Activated naive CD8-positive, alpha-beta T cell treated with anti-CD3 and anti-CD28 coated beads, Interleukin-2, amount 10 ng/mL, durations not matched to agents 7 days and 5 days (primary cell): ENCODE results near the gene FGD5. TPM values are rescaled to one million over a fixed set of nuclear protein-coding genes. Genes with fewer than 3 reads are reported as not detected.

Source experiments
- ATAC-seq: fragments of 150-1000 bp; cut with Tn5 transposase; one replicate; pipeline ENCODE4 v1.10.0; 2021; ENCODE audit warnings: low read depth, moderate library complexity
- POLR2A ChIA-PET: fragments of 350-600 bp; sonication (Branson Sonifier 250); formaldehyde crosslinking; loops from one replicate; lab custom pipeline; 2021; ENCODE audit warnings: antibody characterized with exemption; lab: Charles Lee
- DNase-seq: peaks from one replicate; pipeline ENCODE4 v3.0.0; 2021
- H3K27ac Mint-ChIP-seq: one replicate; pipeline ENCODE4 v1.8.0; 2022; ENCODE audit warnings: mild to moderate bottlenecking, mixed read lengths
- H3K27me3 Mint-ChIP-seq: one replicate; pipeline ENCODE4 v1.8.0; 2022; ENCODE audit warnings: mild to moderate bottlenecking, moderate library complexity, mixed read lengths
- H3K36me3 Mint-ChIP-seq: one replicate; pipeline ENCODE4 v1.8.0; 2021; ENCODE audit warnings: mild to moderate bottlenecking, mixed read lengths
- H3K4me1 Mint-ChIP-seq: one replicate; pipeline ENCODE4 v1.8.0; 2021; ENCODE audit warnings: mixed read lengths
- H3K4me3 Mint-ChIP-seq: one replicate; pipeline ENCODE4 v1.8.0; 2022; ENCODE audit warnings: mild to moderate bottlenecking, moderate library complexity, mixed read lengths
- H3K9me3 Mint-ChIP-seq: one replicate; pipeline ENCODE4 v1.8.0; 2021; ENCODE audit warnings: mixed read lengths
- total RNA-seq, 2 experiments: library from RNA; stranded (reverse); gene quantifications; one replicate each; pipeline ENCODE4 v1.2.3, GENCODE V29; 2021

FGD5 gene
- total RNA-seq, 2 experiments from 2014 or later, result 0.17 TPM; not detected in 1

DNA sequence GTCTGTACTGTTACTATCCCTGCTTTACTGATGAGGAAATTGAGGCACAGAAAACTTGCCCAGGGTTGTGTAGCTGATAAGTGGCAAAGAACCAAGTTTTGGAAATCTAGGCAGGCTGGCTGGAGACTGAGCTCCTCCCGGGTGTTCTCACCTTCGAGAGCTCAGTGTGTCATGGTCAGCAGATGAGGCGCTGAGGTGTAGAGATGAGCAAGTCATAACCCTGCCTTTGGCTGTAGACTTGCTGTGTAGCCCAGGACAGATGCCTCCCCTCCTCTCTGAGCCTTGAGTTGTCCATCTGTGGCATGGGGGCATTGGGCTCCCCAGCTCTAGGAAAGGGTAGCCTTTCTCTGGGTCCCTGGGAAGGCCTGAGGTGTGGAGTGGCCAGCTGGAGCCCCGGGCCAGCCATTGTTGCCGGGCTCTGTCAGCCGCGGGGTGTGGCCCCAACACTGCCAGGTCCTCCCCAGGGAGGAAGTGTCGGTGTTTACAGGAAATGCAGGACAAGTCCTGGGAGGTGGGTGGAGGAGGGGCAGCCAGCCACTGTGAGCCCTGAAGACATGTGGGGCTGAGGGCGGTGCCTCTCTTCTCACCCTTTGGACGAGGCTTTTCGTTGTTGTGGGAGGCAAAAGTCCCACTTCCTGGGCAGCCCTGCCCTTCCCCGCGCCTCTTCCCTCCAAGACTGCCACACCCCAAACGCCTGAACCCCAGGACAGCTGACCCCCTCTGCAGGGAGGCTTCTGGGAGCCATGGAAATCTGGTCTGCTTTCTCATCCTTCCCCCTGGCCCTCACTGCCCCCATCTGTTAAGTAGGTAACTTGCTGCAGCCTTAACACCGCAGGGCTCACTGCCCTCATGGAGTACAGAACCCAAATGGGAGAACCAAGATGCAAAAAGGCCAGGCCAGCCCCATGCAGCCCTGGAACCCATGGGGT, 29.1 kb downstream of the FGD5 start:
- H3K4me1 Mint-ChIP-seq, result peaks cover 14% of the 10 kb centered on the region
- DNase-seq, result peak; percentile 36
- no peaks in the 10 kb centered on the region for H3K9me3 Mint-ChIP-seq

DNA sequence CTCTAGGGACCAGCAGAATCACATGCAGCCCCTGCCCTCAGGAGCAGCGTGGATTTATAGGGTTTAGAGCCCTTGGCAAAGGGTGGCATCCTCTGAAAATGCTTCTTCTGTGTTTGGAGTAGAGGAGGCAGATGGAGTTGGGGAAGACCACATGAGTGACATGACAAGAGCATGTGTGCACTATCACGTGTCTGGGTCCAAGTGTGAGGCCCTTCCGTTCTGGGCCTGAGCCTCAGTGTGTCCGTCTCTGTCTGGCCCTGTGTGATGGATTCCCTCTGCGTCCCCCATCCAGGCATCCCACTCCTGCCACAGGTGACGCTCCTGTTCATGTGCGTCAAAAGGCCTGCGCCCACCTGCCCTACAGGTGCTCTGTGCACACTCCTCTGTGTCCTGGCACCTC, 30.1 kb downstream of the FGD5 start:
- H3K4me3 Mint-ChIP-seq, result no peak overlapping the region
- POLR2A ChIA-PET, result interaction anchor here (1.4 to 1.5 kb wide), 2 partner anchors 30 to 32 kb away, joined by 3 read pairs; no protein-coding TSS in a partner anchor
- H3K36me3 Mint-ChIP-seq, result no peaks in the 10 kb centered on the region

More for the DNA sequence above, 29.1 kb downstream of the FGD5 start:
- H3K4me3 Mint-ChIP-seq, result no peak overlapping the region
- H3K36me3 Mint-ChIP-seq, result no peaks in the 10 kb centered on the region
- peak overlapping the region; percentile 77 for H3K27ac Mint-ChIP-seq
- POLR2A ChIA-PET, result interaction anchor here (1.2 to 1.5 kb wide), 2 partner anchors 33 to 38 kb away, joined by 3 read pairs; no protein-coding TSS in a partner anchor
- ATAC-seq, result peak; percentile 56
- peaks cover 10% of the 10 kb centered on the region for H3K27me3 Mint-ChIP-seq

DNA sequence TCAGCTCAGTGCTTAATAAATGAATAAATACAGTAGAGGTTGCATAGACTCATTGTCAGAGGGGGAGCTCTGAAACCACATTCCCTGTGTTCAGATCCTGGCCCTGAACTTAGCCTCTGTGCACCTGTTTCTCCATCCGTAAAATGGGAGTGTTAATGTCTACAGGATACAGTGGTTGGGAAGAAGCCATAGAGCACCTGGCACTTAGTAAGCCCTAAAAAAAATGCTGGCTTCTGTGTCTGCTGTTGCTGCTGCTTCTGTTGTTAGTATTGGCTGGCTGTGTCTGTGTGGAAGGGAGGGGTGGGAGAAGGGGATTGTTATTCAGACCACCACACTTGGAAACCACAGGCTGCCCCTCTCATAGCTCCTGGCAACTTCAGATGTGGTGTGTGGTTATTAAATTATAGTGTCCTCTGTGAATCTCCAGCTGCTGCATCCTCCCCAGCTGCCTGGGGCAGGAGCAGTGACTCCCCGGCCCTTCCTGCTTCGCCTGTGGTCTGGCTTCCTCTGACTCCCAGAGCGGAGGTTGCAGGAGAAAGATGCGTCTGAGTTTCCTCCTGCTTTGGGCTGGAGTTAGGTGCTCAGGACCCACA, 31.0 kb downstream of the FGD5 start:
- DNase-seq (no peak), ATAC-seq (no peak)
- H3K4me3 Mint-ChIP-seq, result no peak overlapping the region
- POLR2A ChIA-PET, result interaction anchor here (1.4 to 1.5 kb wide), 2 partner anchors 30 to 32 kb away, joined by 3 read pairs; no protein-coding TSS in a partner anchor
- peaks cover 14% of the 10 kb centered on the region for H3K4me1 Mint-ChIP-seq
- peaks cover 10% of the 10 kb centered on the region for H3K27me3 Mint-ChIP-seq
- no peaks in the 10 kb centered on the region for H3K36me3 Mint-ChIP-seq
- no peak overlapping the region for H3K27ac Mint-ChIP-seq
- no peaks in the 10 kb centered on the region for H3K9me3 Mint-ChIP-seq

More for the DNA sequence above, 30.1 kb downstream of the FGD5 start:
- peaks cover 10% of the 10 kb centered on the region for H3K27me3 Mint-ChIP-seq
- no peak overlapping the region for H3K27ac Mint-ChIP-seq
- no peak for ATAC-seq
- DNase-seq, result no peak
- no peaks in the 10 kb centered on the region for H3K9me3 Mint-ChIP-seq
- H3K4me1 Mint-ChIP-seq, result peaks cover 14% of the 10 kb centered on the region

DNA sequence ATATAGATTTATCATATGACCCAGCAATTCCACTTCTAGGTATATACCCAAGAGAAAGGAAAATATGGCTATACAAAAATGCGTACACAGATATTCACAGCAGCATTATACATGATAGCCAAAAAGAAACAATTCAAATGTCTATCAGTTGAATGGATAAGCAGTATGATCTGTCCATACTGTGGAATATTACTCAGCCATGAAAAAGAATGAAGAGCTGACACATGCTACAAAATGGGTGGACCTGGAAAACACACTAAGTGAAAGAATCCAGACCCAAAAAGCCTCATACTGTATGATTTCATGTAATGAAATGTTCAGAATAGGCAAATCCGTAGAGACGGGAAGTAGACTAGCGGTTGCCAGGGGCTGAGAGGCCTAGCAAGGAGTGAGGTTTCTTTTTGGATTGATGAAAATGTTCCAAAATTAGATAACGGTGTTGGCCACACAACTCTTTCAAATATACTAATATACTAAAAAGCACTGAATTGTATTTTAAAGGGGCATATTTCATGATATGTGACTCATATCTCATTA, 33.4 kb downstream of the FGD5 start:
- peaks cover 12% of the 10 kb centered on the region for H3K4me1 Mint-ChIP-seq
- ATAC-seq (no peak), DNase-seq (no peak)
- H3K27ac Mint-ChIP-seq, result no peak overlapping the region
- POLR2A ChIA-PET, result no interaction called here
- peaks cover 23% of the 10 kb centered on the region for H3K27me3 Mint-ChIP-seq
- H3K9me3 Mint-ChIP-seq, result no peaks in the 10 kb centered on the region
- no peak overlapping the region for H3K4me3 Mint-ChIP-seq
- no peaks in the 10 kb centered on the region for H3K36me3 Mint-ChIP-seq

DNA sequence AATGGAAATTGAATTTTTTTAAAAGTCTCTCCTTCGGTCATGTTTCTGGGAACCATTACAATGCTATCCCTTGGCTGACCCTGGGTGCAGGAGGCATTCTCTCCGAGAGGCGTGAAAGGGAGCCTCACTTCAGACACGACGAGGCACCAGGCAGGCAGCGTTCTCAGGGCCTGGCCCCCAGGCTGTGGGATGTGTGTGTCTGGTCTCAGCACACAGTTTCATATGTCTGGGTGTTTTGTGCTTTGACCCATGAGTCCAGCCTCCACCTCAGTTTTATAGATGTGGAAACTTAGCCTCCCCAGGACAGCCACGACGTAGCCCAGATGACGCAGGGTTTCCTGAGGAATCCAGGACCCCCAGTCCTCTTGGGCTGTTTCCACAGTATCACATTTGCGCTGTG, 34.0 kb downstream of the FGD5 start:
- POLR2A ChIA-PET, result no interaction called here
- DNase-seq (no peak), ATAC-seq (no peak)
- Mint-ChIP-seq H3K9me3 (no peaks in the 10 kb centered on the region), H3K27me3 (peaks cover 29% of the 10 kb centered on the region), H3K4me1 (peaks cover 9% of the 10 kb centered on the region), H3K4me3 (no peak overlapping the region), H3K27ac (no peak overlapping the region), H3K36me3 (no peaks in the 10 kb centered on the region)

DNA sequence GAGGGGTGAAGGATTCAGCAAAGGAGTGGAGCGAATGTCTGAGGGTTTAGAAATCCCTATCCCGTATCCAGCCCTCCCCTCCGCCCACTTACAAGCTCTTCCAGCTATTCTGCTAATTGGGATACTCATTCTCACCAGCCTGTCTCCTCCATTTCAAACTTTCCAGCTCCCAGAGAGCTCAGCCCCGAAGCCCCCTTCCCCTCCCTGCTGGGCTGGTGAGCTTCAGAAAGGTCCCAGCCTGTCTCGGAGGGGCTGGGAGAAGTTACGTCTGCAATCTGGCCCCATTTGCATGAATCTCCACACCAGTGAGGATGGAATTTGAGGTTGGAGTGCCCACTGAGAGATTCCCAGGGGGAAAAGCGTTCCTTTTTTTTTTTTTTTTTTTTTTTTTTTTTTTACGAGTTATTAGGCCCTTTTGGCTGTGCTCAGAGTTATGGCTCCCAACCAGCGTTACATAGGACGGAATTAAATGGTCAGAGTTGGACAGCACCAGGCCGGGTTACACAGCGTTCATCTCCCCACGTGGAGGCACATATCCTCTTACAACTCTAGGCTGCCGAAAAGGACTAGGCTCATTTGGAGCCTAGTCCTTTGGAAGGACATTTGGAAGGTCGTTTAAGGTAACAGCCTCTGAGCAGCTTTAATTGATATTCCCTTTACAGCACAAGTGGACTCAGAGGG, 34.6 kb downstream of the FGD5 start:
- H3K9me3 Mint-ChIP-seq, result no peaks in the 10 kb centered on the region
- H3K27ac Mint-ChIP-seq, result no peak overlapping the region
- H3K4me3 Mint-ChIP-seq, result no peak overlapping the region
- H3K36me3 Mint-ChIP-seq, result no peaks in the 10 kb centered on the region
- peaks cover 35% of the 10 kb centered on the region for H3K27me3 Mint-ChIP-seq
- DNase-seq (no peak), ATAC-seq (no peak)
- H3K4me1 Mint-ChIP-seq, result peaks cover 3% of the 10 kb centered on the region
- POLR2A ChIA-PET, result no interaction called here

DNA sequence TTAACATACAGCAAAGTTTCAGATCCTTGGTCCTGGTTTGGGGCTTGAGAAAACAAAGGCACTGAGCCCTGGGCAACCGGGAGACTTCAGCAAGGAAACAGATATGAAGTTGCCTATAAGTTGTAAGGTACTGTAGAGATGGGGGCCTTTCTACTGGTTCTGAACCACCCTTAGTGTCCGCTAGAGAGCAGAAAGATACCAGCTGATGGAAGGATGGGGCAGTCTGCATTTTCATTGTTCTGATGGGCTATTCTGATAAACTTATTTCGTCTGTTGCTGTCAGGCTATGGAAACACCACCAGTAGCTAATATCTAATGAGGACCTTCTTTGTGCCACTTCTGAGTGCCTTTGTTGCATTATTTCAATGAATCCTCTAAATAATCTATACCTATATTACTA, 38.7 kb downstream of the FGD5 start:
- no peaks in the 10 kb centered on the region for H3K9me3 Mint-ChIP-seq
- H3K36me3 Mint-ChIP-seq, result no peaks in the 10 kb centered on the region
- peaks cover 35% of the 10 kb centered on the region for H3K27me3 Mint-ChIP-seq
- no peak overlapping the region for H3K27ac Mint-ChIP-seq
- H3K4me1 Mint-ChIP-seq, result no peaks in the 10 kb centered on the region
- ATAC-seq (no peak), DNase-seq (no peak)
- no peak overlapping the region for H3K4me3 Mint-ChIP-seq
- POLR2A ChIA-PET, result no interaction called here

DNA sequence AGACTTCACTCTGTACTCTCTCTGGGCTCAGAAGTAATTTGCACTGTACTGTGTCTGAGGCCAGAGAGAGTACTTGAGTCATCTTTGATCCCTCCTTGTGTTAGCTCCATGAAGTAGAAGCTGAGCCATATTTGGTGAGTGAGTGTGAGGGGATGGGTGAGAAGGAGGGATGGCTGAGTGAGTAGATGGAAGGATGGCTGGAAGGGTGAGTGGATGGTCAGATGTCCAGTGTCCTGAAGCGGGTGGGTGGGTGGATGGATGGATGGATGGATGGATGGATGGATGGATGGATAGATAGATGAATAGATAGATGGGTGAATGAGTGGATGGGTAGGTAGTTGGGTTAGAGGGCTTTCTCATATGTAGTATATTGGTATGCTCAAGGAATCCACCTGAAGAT, 39.3 kb downstream of the FGD5 start:
- H3K4me3 Mint-ChIP-seq, result no peak overlapping the region
- DNase-seq (no peak), ATAC-seq (no peak)
- H3K9me3 Mint-ChIP-seq, result no peaks in the 10 kb centered on the region
- no peaks in the 10 kb centered on the region for H3K4me1 Mint-ChIP-seq
- POLR2A ChIA-PET, result no interaction called here
- H3K27me3 Mint-ChIP-seq, result peaks cover 35% of the 10 kb centered on the region
- H3K27ac Mint-ChIP-seq, result no peak overlapping the region
- H3K36me3 Mint-ChIP-seq, result no peaks in the 10 kb centered on the region

DNA sequence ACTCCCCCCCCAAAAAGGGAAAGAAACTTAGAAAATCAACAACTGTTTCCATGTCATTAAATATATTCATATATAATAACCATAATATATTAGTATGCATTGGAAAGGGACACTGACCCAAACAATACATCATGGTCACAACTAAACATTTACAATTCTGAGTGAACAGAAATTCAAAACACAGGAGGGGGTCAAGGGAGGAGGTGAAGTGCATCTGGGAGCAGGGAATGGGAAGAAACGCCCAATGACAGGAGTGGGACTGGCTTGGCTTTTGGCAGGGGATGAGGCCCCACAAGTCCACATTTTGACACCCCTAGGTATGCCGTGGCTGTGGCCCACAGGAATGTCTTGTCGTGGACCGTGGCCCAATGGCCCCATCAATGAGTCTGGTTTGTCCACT, 41.1 kb downstream of the FGD5 start:
- Mint-ChIP-seq H3K27ac (no peak overlapping the region), H3K36me3 (no peaks in the 10 kb centered on the region), H3K4me1 (no peaks in the 10 kb centered on the region), H3K27me3 (peaks cover 35% of the 10 kb centered on the region), H3K4me3 (no peak overlapping the region), H3K9me3 (no peaks in the 10 kb centered on the region)
- no peak for ATAC-seq
- no peak for DNase-seq
- POLR2A ChIA-PET, result no interaction called here

DNA sequence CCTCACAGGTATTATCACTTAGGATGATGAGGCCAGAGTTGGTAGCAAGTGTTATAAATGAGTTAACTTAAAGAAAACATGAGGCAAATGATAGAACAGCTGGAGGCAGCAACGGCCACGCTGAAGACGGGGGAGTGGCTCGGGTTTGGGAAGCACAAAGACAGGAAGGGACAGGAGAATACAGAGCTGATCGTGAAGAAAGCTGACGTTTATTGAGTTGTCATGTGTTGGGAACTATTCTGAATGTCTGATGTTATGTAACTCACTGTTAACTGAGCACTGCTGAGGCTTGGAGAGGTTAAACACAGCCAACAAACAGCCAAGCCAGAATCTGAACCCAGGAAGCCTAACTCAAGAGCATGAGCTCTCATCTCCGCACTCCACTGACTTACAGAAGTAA, 42.3 kb downstream of the FGD5 start:
- Mint-ChIP-seq H3K27me3 (peaks cover 33% of the 10 kb centered on the region), H3K27ac (no peak overlapping the region), H3K36me3 (no peaks in the 10 kb centered on the region), H3K4me1 (no peaks in the 10 kb centered on the region), H3K4me3 (no peak overlapping the region), H3K9me3 (no peaks in the 10 kb centered on the region)
- DNase-seq (no peak), ATAC-seq (no peak)
- POLR2A ChIA-PET, result no interaction called here

DNA sequence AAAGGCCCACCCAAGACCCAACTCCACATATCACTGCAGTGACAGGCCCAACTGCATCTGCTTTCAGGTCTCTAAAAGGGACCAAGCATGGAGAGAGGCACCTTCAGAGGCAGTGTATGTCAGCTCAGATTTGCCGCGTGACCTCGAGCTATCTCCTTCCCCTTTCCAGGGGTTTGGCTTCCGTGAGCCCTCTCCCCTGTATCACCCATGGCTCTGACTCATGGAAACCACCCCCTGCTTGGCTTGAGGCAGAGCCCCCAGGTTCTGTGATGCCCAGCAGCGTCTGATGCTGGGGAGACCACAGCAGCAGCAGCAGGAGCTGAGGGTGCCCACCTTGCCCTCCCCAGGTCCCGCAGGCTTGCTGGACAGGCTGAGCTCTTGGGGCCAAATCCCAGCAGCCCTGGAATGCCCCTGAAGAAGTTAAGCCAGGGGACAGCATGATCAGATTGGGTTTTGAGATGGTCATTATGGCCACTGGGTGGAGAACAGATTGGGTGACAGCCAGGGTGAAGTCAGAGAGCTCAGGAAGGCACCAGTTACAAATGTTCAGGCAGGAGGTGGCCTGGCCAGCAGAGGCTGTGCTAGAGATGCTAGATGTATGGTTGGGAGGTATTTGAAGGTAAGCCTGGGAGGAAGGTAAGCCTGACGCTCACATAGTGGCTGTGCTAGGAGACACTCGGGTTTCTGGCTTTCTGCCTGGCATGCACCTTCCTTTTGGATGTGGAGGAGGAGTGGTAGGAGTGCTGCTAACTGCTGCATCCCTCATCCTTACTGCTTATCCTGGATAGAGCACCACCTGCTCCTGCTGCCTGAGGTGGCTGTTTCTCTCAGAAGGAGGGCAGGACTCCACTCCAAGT, 42.9 kb downstream of the FGD5 start:
- no peaks in the 10 kb centered on the region for H3K36me3 Mint-ChIP-seq
- no peak for ATAC-seq
- no peaks in the 10 kb centered on the region for H3K9me3 Mint-ChIP-seq
- H3K27me3 Mint-ChIP-seq, result peaks cover 27% of the 10 kb centered on the region
- POLR2A ChIA-PET, result no interaction called here
- H3K4me3 Mint-ChIP-seq, result no peak overlapping the region
- H3K4me1 Mint-ChIP-seq, result no peaks in the 10 kb centered on the region
- H3K27ac Mint-ChIP-seq, result no peak overlapping the region
- DNase-seq, result no peak

DNA sequence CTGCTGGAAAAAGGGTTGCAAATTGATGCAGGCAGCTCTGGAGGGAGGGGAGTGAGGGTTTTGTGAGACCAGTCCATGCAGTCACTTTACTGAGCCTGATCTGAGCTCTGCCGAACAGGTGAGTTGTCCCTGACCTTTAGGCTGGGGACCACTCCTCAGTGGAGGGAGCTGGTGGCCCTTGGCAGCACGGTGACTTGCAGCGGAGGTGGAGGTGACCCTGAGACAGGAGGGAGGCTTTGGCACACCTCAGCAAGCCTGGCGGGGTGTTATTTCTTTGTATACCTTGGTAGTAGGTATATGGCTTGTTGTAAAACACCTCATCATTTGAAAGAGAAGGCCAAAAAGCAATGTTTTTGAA, 43.5 kb downstream of the FGD5 start:
- POLR2A ChIA-PET, result no interaction called here
- Mint-ChIP-seq H3K27me3 (peaks cover 21% of the 10 kb centered on the region), H3K27ac (no peak overlapping the region), H3K4me3 (no peak overlapping the region), H3K9me3 (no peaks in the 10 kb centered on the region), H3K4me1 (no peaks in the 10 kb centered on the region), H3K36me3 (no peaks in the 10 kb centered on the region)
- ATAC-seq (no peak), DNase-seq (peak; percentile 10)
